KMS-11 (cell line): ENCODE results near the gene FECH.
A peak's percentile ranks its signal among the peaks of the same experiment; 100 is the strongest.
"Not testable (repeated sequence)": the region's sequence is repeated elsewhere in the genome, so short reads cannot be mapped to it uniquely, and the experiment has no call there.

Experiments used
- H2AFZ ChIP-seq: fragments of 200-600 bp; sonication (generic); 2 replicates; pipeline ENCODE4 v1.6.1; 2016; ENCODE audit warnings: antibody characterized with exemption, mixed run types, low read depth
- H3K27ac ChIP-seq: fragments of 200-600 bp; sonication (generic); 2 replicates; pipeline ENCODE4 v1.6.1; 2016; ENCODE audit warnings: mild to moderate bottlenecking, mixed run types
- H3K27me3 ChIP-seq: fragments of 200-600 bp; sonication (generic); 2 replicates; pipeline ENCODE4 v1.6.1; 2017; ENCODE audit warnings: mild to moderate bottlenecking, low read depth, mixed run types, moderate library complexity; ENCODE audit not compliant: insufficient read depth
- H3K36me3 ChIP-seq: fragments of 200-600 bp; sonication (generic); 2 replicates; pipeline ENCODE4 v1.6.1; 2017; ENCODE audit warnings: mild to moderate bottlenecking, mixed run types; ENCODE audit not compliant: insufficient read depth
- H3K4me1 ChIP-seq: fragments of 200-600 bp; sonication (generic); 2 replicates; pipeline ENCODE4 v1.6.1; 2016; ENCODE audit warnings: mild to moderate bottlenecking, low read depth, mixed run types; ENCODE audit not compliant: poor library complexity, severe bottlenecking
- H3K4me2 ChIP-seq: fragments of 200-600 bp; sonication (generic); 2 replicates; pipeline ENCODE4 v1.7.0; 2016; ENCODE audit warnings: mild to moderate bottlenecking, mixed run types
- H3K4me3 ChIP-seq: fragments of 200-600 bp; sonication (generic); IDR thresholded peaks from 2 replicates; pipeline ENCODE4 v1.6.1; 2017; ENCODE audit warnings: low read depth, low read length, mixed read lengths; ENCODE audit not compliant: insufficient read depth
- H3K79me2 ChIP-seq: fragments of 200-600 bp; sonication (generic); 2 replicates; pipeline ENCODE4 v1.6.1; 2016; ENCODE audit warnings: low read depth, mixed run types; ENCODE audit not compliant: insufficient read depth
- H3K9ac ChIP-seq: fragments of 200-600 bp; sonication (generic); 2 replicates; pipeline ENCODE4 v1.6.1; 2016; ENCODE audit warnings: mild to moderate bottlenecking, mixed run types
- H4K20me1 ChIP-seq: fragments of 200-600 bp; sonication (generic); 2 replicates; pipeline ENCODE4 v1.6.1; 2016; ENCODE audit warnings: mild to moderate bottlenecking, mixed run types; ENCODE audit not compliant: insufficient read depth
- CTCF ChIP-seq: fragments of 200-600 bp; sonication (generic); conservative IDR thresholded peaks from 2 replicates; pipeline ENCODE4 v1.6.1; 2017; ENCODE audit warnings: low read depth, mild to moderate bottlenecking, antibody characterized with exemption, low read length, moderate library complexity, mixed read lengths

Gene FECH

GRCh38 chr18:57603871-57604270, 17.4 kb upstream of the FECH start:
- H4K20me1 ChIP-seq = no peaks in the 10 kb centered on the region
- peaks cover 59% of the 10 kb centered on the region; the same call in 1 of the 2 replicates for H3K36me3 ChIP-seq
- no peaks in the 10 kb centered on the region for H3K79me2 ChIP-seq
- no peak overlapping the region for H2AFZ ChIP-seq
- no peak overlapping the region for H3K4me2 ChIP-seq
- no peak overlapping the region for H3K27ac ChIP-seq
- H3K9ac ChIP-seq = no peak overlapping the region
- H3K27me3 ChIP-seq = no peaks in the 10 kb centered on the region
- no peak for TF ChIP-seq CTCF
- no peaks in the 10 kb centered on the region for H3K4me1 ChIP-seq
- H3K4me3 ChIP-seq = no peak overlapping the region

GRCh38 chr18:57595347-57595746, 8.8 kb upstream of the FECH start:
- H3K4me3 ChIP-seq = no peak overlapping the region
- H3K27me3 ChIP-seq = no peaks in the 10 kb centered on the region
- no peak overlapping the region for H2AFZ ChIP-seq
- no peaks in the 10 kb centered on the region for H3K79me2 ChIP-seq
- H4K20me1 ChIP-seq = no peaks in the 10 kb centered on the region
- H3K9ac ChIP-seq = no peak overlapping the region
- H3K27ac ChIP-seq = no peak overlapping the region
- TF ChIP-seq CTCF = no peak
- H3K4me2 ChIP-seq = no peak overlapping the region
- H3K36me3 ChIP-seq = peaks cover 4% of the 10 kb centered on the region; the same call in 1 of the 2 replicates
- H3K4me1 ChIP-seq = peaks cover 10% of the 10 kb centered on the region

GRCh38 chr18:57592716-57593115, 6.2 kb upstream of the FECH start:
- H3K79me2 ChIP-seq, H3K27ac ChIP-seq, H2AFZ ChIP-seq, H3K27me3 ChIP-seq, H3K4me2 ChIP-seq, H4K20me1 ChIP-seq, H3K4me3 ChIP-seq, H3K9ac ChIP-seq, H3K4me1 ChIP-seq, H3K36me3 ChIP-seq: not testable (repeated sequence)

GRCh38 chr18:57589161-57589560, 2.7 kb upstream of the FECH start:
- H3K4me3 ChIP-seq = no peak overlapping the region
- H3K9ac ChIP-seq = no peak overlapping the region
- H3K36me3 ChIP-seq = no peaks in the 10 kb centered on the region
- no peaks in the 10 kb centered on the region for H3K79me2 ChIP-seq
- no peak for TF ChIP-seq CTCF
- no peak overlapping the region for H3K27ac ChIP-seq
- H3K4me2 ChIP-seq = no peak overlapping the region
- H3K4me1 ChIP-seq = peaks cover 30% of the 10 kb centered on the region
- no peaks in the 10 kb centered on the region for H3K27me3 ChIP-seq
- H2AFZ ChIP-seq = no peak overlapping the region
- H4K20me1 ChIP-seq = no peaks in the 10 kb centered on the region

GRCh38 chr18:57587098-57587661, 678 bp upstream of the FECH start:
- no peak for TF ChIP-seq CTCF
- Histone ChIP-seq H3K4me1 (peaks cover 25% of the 10 kb centered on the region), H2AFZ (peak overlapping the region; percentile 57), H3K27ac (peak overlapping the region; percentile 47), H3K4me2 (peak overlapping the region; percentile 69), H4K20me1 (no peaks in the 10 kb centered on the region), H3K9ac (peak overlapping the region; percentile 70; the same call in 1 of the 2 replicates), H3K27me3 (no peaks in the 10 kb centered on the region), H3K79me2 (no peaks in the 10 kb centered on the region), H3K36me3 (no peaks in the 10 kb centered on the region), H3K4me3 (peak overlapping the region; percentile 13)
